Transverse colon (tissue), 4 donors: Measurements from ENCODE around the gene JMJD1C.

Source experiments
- EP300 ChIP-seq: sonication (generic); formaldehyde crosslinking; IDR thresholded peaks from one replicate; pipeline ENCODE4 v1.6.1; 2017; ENCODE audit warnings: antibody characterized with exemption, low read depth
- POLR2A ChIP-seq: fragments of 450-650 bp; IDR thresholded peaks from one replicate; pipeline ENCODE4 v1.6.1; 2016; ENCODE audit warnings: antibody characterized with exemption, mild to moderate bottlenecking, moderate library complexity
- POLR2AphosphoS5 ChIP-seq, 3 donors: sonication (generic); formaldehyde crosslinking; IDR thresholded peaks; one replicate each; pipeline ENCODE4 v1.6.1; 2016; ENCODE audit warnings: antibody characterized with exemption in 3 of 3
- TF ChIP-seq, protein P1 (sequence below), 5 experiments: fragments of 200-600 bp in 3 of 5; fragments of 450-650 bp in 2 of 5; sonication (generic) in 3 of 5; IDR thresholded peaks; 1 replicate in 2 of 5; 2 replicates in 3 of 5; pipeline ENCODE4 v1.5.1; 2016 to 2017; ENCODE audit warnings: antibody characterized with exemption in 5 of 5, inconsistent platforms in 3 of 5, mild to moderate bottlenecking in 2 of 5, moderate library complexity in 1 of 5

DNA sequence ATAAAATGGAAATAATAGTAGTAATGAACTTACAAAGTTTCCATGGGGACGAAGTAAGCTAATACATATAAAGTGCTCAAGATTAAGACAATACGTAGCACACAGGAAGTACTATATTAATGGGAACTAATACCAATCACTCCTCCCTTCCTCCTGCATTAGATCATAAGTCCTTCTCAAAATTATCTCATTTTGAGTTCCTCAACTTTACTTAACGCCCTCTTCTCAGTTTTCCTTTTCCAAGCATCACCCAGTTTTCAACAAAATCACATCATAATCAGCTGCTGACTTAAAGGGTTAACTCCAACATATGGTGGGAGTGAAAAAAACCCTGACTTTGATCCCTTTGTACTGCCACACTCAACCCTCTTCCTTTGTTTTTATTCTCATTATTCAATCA is 24.4 kb downstream of the JMJD1C start:
- TF ChIP-seq POLR2AphosphoS5 (IDR thresholded peaks at IDR 0.05) = no peak
- TF ChIP-seq, protein P1, sequence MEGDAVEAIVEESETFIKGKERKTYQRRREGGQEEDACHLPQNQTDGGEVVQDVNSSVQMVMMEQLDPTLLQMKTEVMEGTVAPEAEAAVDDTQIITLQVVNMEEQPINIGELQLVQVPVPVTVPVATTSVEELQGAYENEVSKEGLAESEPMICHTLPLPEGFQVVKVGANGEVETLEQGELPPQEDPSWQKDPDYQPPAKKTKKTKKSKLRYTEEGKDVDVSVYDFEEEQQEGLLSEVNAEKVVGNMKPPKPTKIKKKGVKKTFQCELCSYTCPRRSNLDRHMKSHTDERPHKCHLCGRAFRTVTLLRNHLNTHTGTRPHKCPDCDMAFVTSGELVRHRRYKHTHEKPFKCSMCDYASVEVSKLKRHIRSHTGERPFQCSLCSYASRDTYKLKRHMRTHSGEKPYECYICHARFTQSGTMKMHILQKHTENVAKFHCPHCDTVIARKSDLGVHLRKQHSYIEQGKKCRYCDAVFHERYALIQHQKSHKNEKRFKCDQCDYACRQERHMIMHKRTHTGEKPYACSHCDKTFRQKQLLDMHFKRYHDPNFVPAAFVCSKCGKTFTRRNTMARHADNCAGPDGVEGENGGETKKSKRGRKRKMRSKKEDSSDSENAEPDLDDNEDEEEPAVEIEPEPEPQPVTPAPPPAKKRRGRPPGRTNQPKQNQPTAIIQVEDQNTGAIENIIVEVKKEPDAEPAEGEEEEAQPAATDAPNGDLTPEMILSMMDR (IDR thresholded peaks at IDR 0.05) = no peak
- TF ChIP-seq POLR2A = no peak
- TF ChIP-seq EP300 = no peak
